ENCODE measurements around the gene OR4X1.
"Not testable (repeated sequence)": the region's sequence is repeated elsewhere in the genome, so short reads cannot be mapped to it uniquely, and the experiment has no call there.

OR4X1 gene

GRCh38 chr11:48263423-48263911 lies at the start of gene OR4X1:
Gene OR4X1 (plus strand): TSS chr11:48263861. CDS start chr11:48263861, 0 bp downstream.
- no peak within 1 kb of the TSS for H3K4me3 ChIP-seq (ENCODE audit: low read length)
- no peak for DNase-seq (ENCODE audit: low read depth)
- TF ChIP-seq CTCF (conservative IDR thresholded peaks at IDR 0.05; ENCODE audit: low read depth, low read length): no peak

GRCh38 chr11:48216510-48216909 lies 47.2 kb upstream of the OR4X1 start, which contains the start of gene OR4B1:
Gene OR4B1 (plus strand): TSS chr11:48216810. CDS start chr11:48216810, 0 bp downstream.
- TF ChIP-seq CTCF (conservative IDR thresholded peaks at IDR 0.05; ENCODE audit: low read depth, low read length): no peak
- DNase-seq (ENCODE audit: low read depth): no peak
- H3K4me3 ChIP-seq (ENCODE audit: low read length): no peak within 1 kb of the TSS

DNA sequence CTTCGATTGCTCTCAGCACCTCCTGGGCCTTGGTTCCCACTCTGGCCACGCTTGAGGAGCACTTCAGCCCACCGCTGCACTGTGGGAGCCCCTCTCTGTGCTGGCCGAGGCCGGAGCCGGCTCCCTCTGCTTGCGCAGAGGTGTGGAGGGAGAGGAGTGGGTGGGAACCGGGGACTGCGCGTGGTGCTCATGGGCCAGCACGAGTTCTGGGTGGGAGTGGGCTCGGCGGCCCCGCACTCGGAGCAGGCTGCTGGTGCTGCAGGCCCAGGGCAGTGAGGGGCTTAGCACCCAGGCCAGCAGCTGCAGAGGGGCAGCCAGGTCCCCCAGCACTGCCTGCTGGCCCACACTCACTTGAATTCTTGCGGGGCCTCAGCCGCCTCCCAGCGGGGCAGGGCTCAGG lies 34.9 kb upstream of the OR4X1 start:
- no peak overlapping the region for H3K4me3 ChIP-seq (ENCODE audit: low read length)
- no peak for DNase-seq (ENCODE audit: low read depth)
- no peak for TF ChIP-seq CTCF (conservative IDR thresholded peaks at IDR 0.05; ENCODE audit: low read depth, low read length)

- DNase-seq (ENCODE audit: low read depth); H3K4me3 ChIP-seq (ENCODE audit: low read length): not testable (repeated sequence)
Measured at GRCh38 chr11:48230057-48230456, 33.6 kb upstream of the OR4X1 start.

DNA sequence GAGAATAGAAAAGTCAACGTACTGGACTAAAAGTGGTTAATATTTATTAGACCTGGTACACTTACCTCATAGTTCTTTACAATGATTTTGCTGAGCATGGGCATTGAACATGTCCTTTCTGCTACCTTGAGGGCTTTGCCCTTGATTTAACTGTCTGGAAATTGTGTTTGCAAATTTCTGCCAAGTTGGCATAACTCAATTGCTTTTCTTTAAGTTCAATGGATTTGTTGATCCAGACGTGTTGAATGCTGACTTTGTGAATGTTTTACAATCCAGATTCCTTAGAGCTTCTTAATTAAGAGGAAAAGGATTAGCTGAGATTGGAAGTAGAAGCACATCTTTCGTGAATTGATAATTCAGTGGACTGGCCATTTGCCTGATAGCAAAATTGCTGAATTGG lies 25.9 kb upstream of the OR4X1 start:
- DNase-seq (ENCODE audit: low read depth): no peak
- TF ChIP-seq CTCF (conservative IDR thresholded peaks at IDR 0.05; ENCODE audit: low read depth, low read length): no peak
- no peak overlapping the region for H3K4me3 ChIP-seq (ENCODE audit: low read length)

- TF ChIP-seq CTCF (conservative IDR thresholded peaks at IDR 0.05; ENCODE audit: low read depth, low read length): no peak
Measured at GRCh38 chr11:48242501-48242900, 21.2 kb upstream of the OR4X1 start.

GRCh38 chr11:48244804-48245203 lies 18.9 kb upstream of the OR4X1 start, which contains the start of gene OR4X2:
Gene OR4X2 (plus strand): TSS chr11:48245104. CDS start chr11:48245104, 0 bp downstream.
- no peak for DNase-seq (ENCODE audit: low read depth)
- no peak for TF ChIP-seq CTCF (conservative IDR thresholded peaks at IDR 0.05; ENCODE audit: low read depth, low read length)
- H3K4me3 ChIP-seq (ENCODE audit: low read length): no peak within 1 kb of the TSS

More at GRCh38 chr11:48242501-48242900, 21.2 kb upstream of the OR4X1 start:
- H3K4me3 ChIP-seq (ENCODE audit: low read length): no peak overlapping the region
- no peak for DNase-seq (ENCODE audit: low read depth)

Data from retinal pigment epithelial cell (primary cell).